AG10803 (cell line): Measurements from ENCODE around the gene RC3H1.
"Not testable (repeated sequence)": the region's sequence is repeated elsewhere in the genome, so short reads cannot be mapped to it uniquely, and the experiment has no call there.

ENCODE experiments used
- DNase-seq: peaks from one replicate; pipeline ENCODE4 v3.0.0; 2010; ENCODE audit warnings: low read depth
- H3K4me3 ChIP-seq: 2 replicates; pipeline ENCODE4 v1.5.1; 2011; ENCODE audit warnings: mild to moderate bottlenecking, low read length, control low read depth
- CTCF ChIP-seq: conservative IDR thresholded peaks from 2 replicates; pipeline ENCODE4 v1.5.1; 2011; ENCODE audit warnings: mild to moderate bottlenecking, low read length, control low read depth, inconsistent platforms

Gene RC3H1

DNA sequence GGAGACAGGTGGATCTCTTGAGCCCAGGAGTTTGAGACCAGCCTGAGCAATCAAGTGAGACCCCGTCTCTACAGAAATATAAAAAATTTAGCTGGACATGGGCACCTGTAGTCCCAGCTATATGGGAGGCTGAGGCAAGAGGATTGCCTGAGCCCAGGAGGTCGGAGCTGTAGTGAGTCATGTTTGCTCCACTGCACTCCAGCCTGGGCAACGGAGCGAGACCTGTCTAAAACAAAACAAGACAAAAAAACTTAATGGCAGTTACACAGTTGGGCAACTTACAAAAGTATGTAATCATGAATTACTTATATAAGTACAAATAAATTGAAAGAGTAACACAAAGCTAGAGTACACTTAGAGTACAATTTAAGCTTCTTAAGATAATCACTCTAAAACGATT is 25.2 kb downstream of the RC3H1 start:
- no peak for DNase-seq
- TF ChIP-seq CTCF, result no peak
- H3K4me3 ChIP-seq, result no peak overlapping the region

- no peak overlapping the region for H3K4me3 ChIP-seq
- TF ChIP-seq CTCF, result no peak
- DNase-seq, result no peak
Observed at GRCh38 chr1:173995475-173995874, 26.7 kb downstream of the RC3H1 start.

DNA sequence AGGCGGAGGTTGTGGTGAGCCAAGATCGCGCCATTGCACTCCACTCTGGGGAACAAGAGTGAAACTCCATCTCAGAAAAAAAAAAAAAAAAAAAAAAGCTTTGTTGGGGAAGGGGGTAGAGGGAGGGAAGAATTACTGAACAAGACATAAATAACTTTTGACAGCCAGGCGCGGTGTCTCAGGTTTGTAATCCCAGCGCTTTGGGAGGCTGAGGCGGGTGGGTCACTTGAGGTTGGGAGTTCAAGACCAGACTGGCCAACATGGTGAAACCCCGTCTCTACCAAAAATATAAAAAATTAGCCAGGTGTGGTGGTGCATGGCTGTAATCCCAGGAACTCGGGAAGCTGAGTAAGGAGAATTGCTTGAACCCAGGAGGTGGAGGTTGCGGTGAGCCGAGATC is 28.2 kb downstream of the RC3H1 start:
- not testable (repeated sequence) for H3K4me3 ChIP-seq, DNase-seq

DNA sequence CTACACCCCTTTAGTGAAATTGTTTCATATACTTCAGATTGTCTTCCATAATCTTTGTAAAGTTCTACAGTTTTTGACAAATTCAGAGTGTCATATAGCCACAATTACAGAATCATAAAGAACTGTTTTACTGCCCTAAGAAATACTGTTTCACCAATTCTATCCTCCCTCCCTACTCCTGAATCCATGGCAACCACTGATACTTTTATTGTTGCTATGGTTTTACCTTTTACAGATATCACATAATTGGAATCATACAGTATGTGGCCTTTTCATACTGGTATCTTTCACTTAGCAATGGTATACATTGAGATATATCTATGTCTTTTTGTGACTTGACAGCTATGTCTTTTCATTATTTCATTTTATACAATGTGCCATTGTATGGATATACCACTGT is 34.1 kb downstream of the RC3H1 start:
- DNase-seq, result no peak
- no peak overlapping the region for H3K4me3 ChIP-seq
- TF ChIP-seq CTCF, result no peak

GRCh38 chr1:173986951-173987350 is 35.2 kb downstream of the RC3H1 start:
- no peak for TF ChIP-seq CTCF
- H3K4me3 ChIP-seq, result no peak overlapping the region
- no peak for DNase-seq

DNA sequence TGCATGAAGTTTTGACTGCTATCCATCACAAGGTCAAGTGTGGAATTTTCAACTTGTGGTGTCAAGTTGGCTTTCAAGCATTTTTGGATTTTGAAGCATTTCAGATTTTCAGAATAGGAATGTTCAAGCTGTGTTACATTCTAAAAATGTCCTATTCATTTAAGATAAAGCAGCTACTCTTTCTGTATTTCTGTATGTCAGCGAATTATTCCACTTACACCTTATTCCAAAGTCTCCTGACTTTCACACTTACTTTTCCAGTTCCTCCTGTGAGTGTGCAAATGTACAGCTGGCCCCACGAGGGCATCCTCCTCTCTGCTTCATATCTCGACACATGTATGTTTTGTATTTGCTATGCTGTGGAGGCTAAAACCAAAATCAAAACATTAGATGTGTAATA is 51.9 kb downstream of the RC3H1 start:
- H3K4me3 ChIP-seq, result no peak overlapping the region
- no peak for TF ChIP-seq CTCF
- DNase-seq, result no peak

GRCh38 chr1:173965896-173966295 is 56.3 kb downstream of the RC3H1 start:
- not testable (repeated sequence) for H3K4me3 ChIP-seq

DNA sequence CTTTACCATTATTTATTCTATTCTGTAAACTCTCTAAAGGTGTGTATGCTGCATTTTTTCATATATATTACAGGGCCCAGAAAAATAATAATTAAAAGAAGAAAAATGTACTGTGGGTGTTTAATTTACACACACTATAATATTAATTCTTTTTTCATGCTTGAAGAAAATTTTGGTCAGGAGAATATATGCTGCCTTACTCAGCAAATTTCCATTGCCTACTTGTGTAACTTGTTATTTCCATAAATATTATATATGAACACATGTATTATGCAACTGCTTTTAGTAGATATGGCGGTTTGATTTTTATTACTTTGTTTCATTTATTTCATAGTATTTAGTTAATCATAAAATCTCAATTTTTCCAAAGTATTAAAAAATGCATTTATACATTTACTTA is 58.7 kb downstream of the RC3H1 start:
- TF ChIP-seq CTCF, result no peak
- DNase-seq, result no peak
- no peak overlapping the region for H3K4me3 ChIP-seq

More at GRCh38 chr1:173965896-173966295, 56.3 kb downstream of the RC3H1 start:
- DNase-seq, result not testable (repeated sequence)
